Testis (tissue), 2 donors: ENCODE results near the gene PGAM2.

ENCODE experiments used
- POLR2A ChIP-seq: fragments of 450-650 bp; IDR thresholded peaks from one replicate; pipeline ENCODE4 v1.6.1; 2017; ENCODE audit warnings: antibody characterized with exemption, mild to moderate bottlenecking, moderate library complexity
- TF ChIP-seq, protein P1 (sequence below), 3 experiments: fragments of 450-650 bp in 2 of 3; fragments of 200-600 bp in 1 of 3; sonication (generic) in 1 of 3; IDR thresholded peaks; one replicate each; pipeline ENCODE4 v1.5.1; 2016 to 2019; ENCODE audit warnings: antibody characterized with exemption in 3 of 3, mild to moderate bottlenecking in 2 of 3, moderate library complexity in 1 of 3

- TF ChIP-seq, protein P1, sequence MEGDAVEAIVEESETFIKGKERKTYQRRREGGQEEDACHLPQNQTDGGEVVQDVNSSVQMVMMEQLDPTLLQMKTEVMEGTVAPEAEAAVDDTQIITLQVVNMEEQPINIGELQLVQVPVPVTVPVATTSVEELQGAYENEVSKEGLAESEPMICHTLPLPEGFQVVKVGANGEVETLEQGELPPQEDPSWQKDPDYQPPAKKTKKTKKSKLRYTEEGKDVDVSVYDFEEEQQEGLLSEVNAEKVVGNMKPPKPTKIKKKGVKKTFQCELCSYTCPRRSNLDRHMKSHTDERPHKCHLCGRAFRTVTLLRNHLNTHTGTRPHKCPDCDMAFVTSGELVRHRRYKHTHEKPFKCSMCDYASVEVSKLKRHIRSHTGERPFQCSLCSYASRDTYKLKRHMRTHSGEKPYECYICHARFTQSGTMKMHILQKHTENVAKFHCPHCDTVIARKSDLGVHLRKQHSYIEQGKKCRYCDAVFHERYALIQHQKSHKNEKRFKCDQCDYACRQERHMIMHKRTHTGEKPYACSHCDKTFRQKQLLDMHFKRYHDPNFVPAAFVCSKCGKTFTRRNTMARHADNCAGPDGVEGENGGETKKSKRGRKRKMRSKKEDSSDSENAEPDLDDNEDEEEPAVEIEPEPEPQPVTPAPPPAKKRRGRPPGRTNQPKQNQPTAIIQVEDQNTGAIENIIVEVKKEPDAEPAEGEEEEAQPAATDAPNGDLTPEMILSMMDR (IDR thresholded peaks at IDR 0.05), result peak; percentile 55 to 67 (median 57)
- TF ChIP-seq POLR2A, result no peak
Observed at GRCh38 chr7:44072364-44073231, 7.2 kb upstream of the PGAM2 start.
